Measurements from ENCODE around the gene CENPP. TPM values are rescaled to one million over a fixed set of nuclear protein-coding genes. Genes with fewer than 3 reads are reported as not detected.

CENPP gene
- total RNA-seq, 1 experiment from 2014 or later = 15.6 TPM

DNA sequence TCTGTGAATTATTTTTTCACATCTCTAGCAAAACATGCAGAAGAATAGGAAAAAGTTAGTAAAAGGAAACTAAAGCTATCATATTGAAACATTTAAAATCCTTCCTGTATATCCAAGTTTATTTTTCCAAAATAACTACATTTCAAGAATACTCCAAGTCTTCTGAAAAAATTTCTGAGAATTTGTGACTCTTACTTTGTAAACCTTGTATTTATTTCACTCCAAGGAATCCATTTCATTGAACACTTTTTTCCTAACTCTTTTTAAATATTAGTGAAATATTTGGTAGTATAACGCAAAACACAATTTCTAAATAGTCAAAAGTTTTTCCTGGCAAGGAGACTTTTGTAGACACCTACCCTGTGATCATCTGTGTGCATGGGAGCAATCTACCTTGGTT is 190.8 kb downstream of the CENPP start:
- no peaks in the 10 kb centered on the region for H3K36me3 ChIP-seq (ENCODE audit: insufficient read depth, low read length, poor library complexity, severe bottlenecking)
- H3K9me3 ChIP-seq (ENCODE audit: low read depth, low read length, poor library complexity, severe bottlenecking) = no peaks in the 10 kb centered on the region
- DNase-seq (ENCODE audit: low spot score) = no peak
- no peak overlapping the region for H3K4me3 ChIP-seq (ENCODE audit: low read depth, low read length, poor library complexity, severe bottlenecking)
- H3K4me1 ChIP-seq (ENCODE audit: insufficient read depth, low read length, poor library complexity, severe bottlenecking) = no peaks in the 10 kb centered on the region
- ChIA-PET CTCF (no interaction called here), POLR2A (ENCODE audit: low non-redundant PET) (no interaction called here)
- H3K27me3 ChIP-seq (replicated peaks; ENCODE audit: insufficient read depth, low read depth, low read length, poor library complexity) = no peaks in the 10 kb centered on the region
- intact Hi-C loops (cut with micrococcal nuclease; ENCODE audit: unreplicated experiment) = no loop called here
- no peak overlapping the region for H3K27ac ChIP-seq (ENCODE audit: low read depth, low read length, poor library complexity, severe bottlenecking)
- no TSS peak for BruUV-seq (replicated peaks)
- TF ChIP-seq, protein P1, sequence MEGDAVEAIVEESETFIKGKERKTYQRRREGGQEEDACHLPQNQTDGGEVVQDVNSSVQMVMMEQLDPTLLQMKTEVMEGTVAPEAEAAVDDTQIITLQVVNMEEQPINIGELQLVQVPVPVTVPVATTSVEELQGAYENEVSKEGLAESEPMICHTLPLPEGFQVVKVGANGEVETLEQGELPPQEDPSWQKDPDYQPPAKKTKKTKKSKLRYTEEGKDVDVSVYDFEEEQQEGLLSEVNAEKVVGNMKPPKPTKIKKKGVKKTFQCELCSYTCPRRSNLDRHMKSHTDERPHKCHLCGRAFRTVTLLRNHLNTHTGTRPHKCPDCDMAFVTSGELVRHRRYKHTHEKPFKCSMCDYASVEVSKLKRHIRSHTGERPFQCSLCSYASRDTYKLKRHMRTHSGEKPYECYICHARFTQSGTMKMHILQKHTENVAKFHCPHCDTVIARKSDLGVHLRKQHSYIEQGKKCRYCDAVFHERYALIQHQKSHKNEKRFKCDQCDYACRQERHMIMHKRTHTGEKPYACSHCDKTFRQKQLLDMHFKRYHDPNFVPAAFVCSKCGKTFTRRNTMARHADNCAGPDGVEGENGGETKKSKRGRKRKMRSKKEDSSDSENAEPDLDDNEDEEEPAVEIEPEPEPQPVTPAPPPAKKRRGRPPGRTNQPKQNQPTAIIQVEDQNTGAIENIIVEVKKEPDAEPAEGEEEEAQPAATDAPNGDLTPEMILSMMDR (conservative IDR thresholded peaks at IDR 0.05; ENCODE audit: low read depth, low read length) = no peak
- TF ChIP-seq EZH2 (IDR thresholded peaks at IDR 0.05; ENCODE audit: borderline replicate concordance, low read depth, low read length, poor library complexity, severe bottlenecking) = no peak

- H3K4me1 ChIP-seq (ENCODE audit: insufficient read depth, low read length, poor library complexity, severe bottlenecking) = no peaks in the 10 kb centered on the region
- intact Hi-C loops (cut with micrococcal nuclease; ENCODE audit: unreplicated experiment) = no loop called here
- BruUV-seq (replicated peaks) = no TSS peak
- H3K36me3 ChIP-seq (ENCODE audit: insufficient read depth, low read length, poor library complexity, severe bottlenecking) = no peaks in the 10 kb centered on the region
- no peak for DNase-seq (ENCODE audit: low spot score)
- H3K27ac ChIP-seq (ENCODE audit: low read depth, low read length, poor library complexity, severe bottlenecking) = no peak overlapping the region
- no peak for TF ChIP-seq EZH2 (IDR thresholded peaks at IDR 0.05; ENCODE audit: borderline replicate concordance, low read depth, low read length, poor library complexity, severe bottlenecking)
- TF ChIP-seq, protein P1 (conservative IDR thresholded peaks at IDR 0.05; ENCODE audit: low read depth, low read length) = no peak
- ChIA-PET POLR2A (ENCODE audit: low non-redundant PET) (no interaction called here), CTCF (no interaction called here)
- H3K4me3 ChIP-seq (ENCODE audit: low read depth, low read length, poor library complexity, severe bottlenecking) = no peak overlapping the region
- no peaks in the 10 kb centered on the region for H3K9me3 ChIP-seq (ENCODE audit: low read depth, low read length, poor library complexity, severe bottlenecking)
- H3K27me3 ChIP-seq (replicated peaks; ENCODE audit: insufficient read depth, low read depth, low read length, poor library complexity) = no peaks in the 10 kb centered on the region
Observed at GRCh38 chr9:92517046-92517445, 191.3 kb downstream of the CENPP start.

GRCh38 chr9:92518199-92518598 is 192.4 kb downstream of the CENPP start:
- Histone ChIP-seq H3K9me3 (ENCODE audit: low read depth, low read length, poor library complexity, severe bottlenecking) (no peaks in the 10 kb centered on the region), H3K36me3 (ENCODE audit: insufficient read depth, low read length, poor library complexity, severe bottlenecking) (no peaks in the 10 kb centered on the region), H3K27me3 (replicated peaks; ENCODE audit: insufficient read depth, low read depth, low read length, poor library complexity) (no peaks in the 10 kb centered on the region), H3K27ac (ENCODE audit: low read depth, low read length, poor library complexity, severe bottlenecking) (no peak overlapping the region), H3K4me1 (ENCODE audit: insufficient read depth, low read length, poor library complexity, severe bottlenecking) (no peaks in the 10 kb centered on the region), H3K4me3 (ENCODE audit: low read depth, low read length, poor library complexity, severe bottlenecking) (no peak overlapping the region)
- no TSS peak for BruUV-seq (replicated peaks)
- no peak for TF ChIP-seq EZH2 (IDR thresholded peaks at IDR 0.05; ENCODE audit: borderline replicate concordance, low read depth, low read length, poor library complexity, severe bottlenecking)
- TF ChIP-seq, protein P1 (conservative IDR thresholded peaks at IDR 0.05; ENCODE audit: low read depth, low read length) = no peak
- CTCF ChIA-PET = no interaction called here
- DNase-seq (ENCODE audit: low spot score) = no peak
- POLR2A ChIA-PET (ENCODE audit: low non-redundant PET) = no interaction called here
- intact Hi-C loops (cut with micrococcal nuclease; ENCODE audit: unreplicated experiment) = no loop called here

Data from A673 (cell line).